Sigmoid colon (tissue), 7 donors: ENCODE data around the gene LEPROT. TPM values are rescaled to one million over a fixed set of nuclear protein-coding genes. Genes with fewer than 3 reads are reported as not detected.

Experiments
- DNase-seq: peaks from one replicate; pipeline ENCODE4 v3.0.0-alpha.2; 2019
- H3K27ac ChIP-seq, 4 donors: fragments of 200-600 bp; sonication (generic); one replicate each; pipeline ENCODE4 v1.5.1; 2016 to 2019; ENCODE audit warnings: mild to moderate bottlenecking in 1 of 4
- H3K27me3 ChIP-seq, 3 donors: fragments of 200-600 bp; sonication (generic); one replicate each; pipeline ENCODE4 v1.5.1; 2019; ENCODE audit warnings: mild to moderate bottlenecking in 1 of 3
- H3K36me3 ChIP-seq, 4 donors: fragments of 200-600 bp; sonication (generic); one replicate each; pipeline ENCODE4 v1.5.1; 2016 to 2019
- H3K4me1 ChIP-seq, 4 donors: fragments of 200-600 bp; sonication (generic); one replicate each; pipeline ENCODE4 v1.5.1; 2017 to 2019
- H3K4me3 ChIP-seq, 4 donors: fragments of 200-600 bp; sonication (generic); one replicate each; pipeline ENCODE4 v1.5.1; 2017 to 2019; ENCODE audit warnings: mild to moderate bottlenecking in 2 of 4, moderate library complexity in 1 of 4
- H3K9me3 ChIP-seq, 4 donors: fragments of 200-600 bp in 3 of 4; sonication (generic) in 3 of 4; one replicate each; pipeline versions ENCODE4 v1.5.1 to v1.6.1; 2013 to 2019
- EP300 ChIP-seq, 4 donors: sonication (generic); formaldehyde crosslinking; IDR thresholded peaks; one replicate each; pipeline ENCODE4 v1.6.1; 2017; ENCODE audit warnings: antibody characterized with exemption in 4 of 4
- POLR2A ChIP-seq, 2 donors: fragments of 450-650 bp; IDR thresholded peaks; one replicate each; pipeline ENCODE4 v1.6.1; 2016; ENCODE audit warnings: antibody characterized with exemption in 2 of 2, mild to moderate bottlenecking in 2 of 2, moderate library complexity in 2 of 2
- POLR2AphosphoS5 ChIP-seq, 4 donors: sonication (generic); formaldehyde crosslinking; IDR thresholded peaks; one replicate each; pipeline ENCODE4 v1.6.1; 2017; ENCODE audit warnings: antibody characterized with exemption in 4 of 4
- WGBS, 2 donors: extraction: QIAGEN DNeasy Blood & Tissue Kit; methylation state at CpG; one replicate each; pipeline ENCODE4 v1.1.7; 2013; 5-methylcytosine and 5-hydroxymethylcytosine counted together
- intact Hi-C: fragments of 100-400 bp; cut with DNase I; formaldehyde crosslinking; loops from one replicate; pipeline ENCODE4 v1.15.1; 2023
- polyA plus RNA-seq, 3 donors: library from polyadenylated mRNA; stranded (reverse); fragments of 200-250 nt; gene quantifications; one replicate each; pipeline ENCODE4 v1.2.3, GENCODE V29; 2013
- total RNA-seq, 4 donors: library from RNA; depleted of rRNA; stranded (reverse); fragments of >200 nt; gene quantifications; one replicate each; pipeline ENCODE4 v1.1.0, GENCODE V29; 2016
- TF ChIP-seq, protein P1 (sequence below), 4 experiments: fragments of 450-650 bp in 3 of 4; fragments of 200-600 bp in 1 of 4; IDR thresholded peaks; one replicate each; pipeline ENCODE4 v1.5.1; 2016 to 2019; ENCODE audit warnings: antibody characterized with exemption in 4 of 4, mild to moderate bottlenecking in 3 of 4, moderate library complexity in 2 of 4
- donor health status: healthy with polysubstance abuse.
- donor health status: Bipolar disorder and iron deficiency.
- donor health status: healthy.

LEPROT gene
- total and polyA plus RNA-seq, 7 donors, result 14.3 to 67.8 (median 48.2) TPM

GRCh38 chr1:65399003-65399402 is 21.5 kb upstream of the LEPROT start:
- Histone ChIP-seq H3K9me3 (no peaks in the 10 kb centered on the region), H3K36me3 (no peaks in the 10 kb centered on the region), H3K27ac (no peak overlapping the region), H3K4me1 (no peaks in the 10 kb centered on the region), H3K27me3 (no peaks in the 10 kb centered on the region), H3K4me3 (no peak overlapping the region)
- DNase-seq, result no peak
- TF ChIP-seq EP300 (IDR thresholded peaks at IDR 0.05) (no peak), POLR2A (IDR thresholded peaks at IDR 0.05) (no peak), POLR2AphosphoS5 (IDR thresholded peaks at IDR 0.05) (no peak)
- TF ChIP-seq, protein P1, sequence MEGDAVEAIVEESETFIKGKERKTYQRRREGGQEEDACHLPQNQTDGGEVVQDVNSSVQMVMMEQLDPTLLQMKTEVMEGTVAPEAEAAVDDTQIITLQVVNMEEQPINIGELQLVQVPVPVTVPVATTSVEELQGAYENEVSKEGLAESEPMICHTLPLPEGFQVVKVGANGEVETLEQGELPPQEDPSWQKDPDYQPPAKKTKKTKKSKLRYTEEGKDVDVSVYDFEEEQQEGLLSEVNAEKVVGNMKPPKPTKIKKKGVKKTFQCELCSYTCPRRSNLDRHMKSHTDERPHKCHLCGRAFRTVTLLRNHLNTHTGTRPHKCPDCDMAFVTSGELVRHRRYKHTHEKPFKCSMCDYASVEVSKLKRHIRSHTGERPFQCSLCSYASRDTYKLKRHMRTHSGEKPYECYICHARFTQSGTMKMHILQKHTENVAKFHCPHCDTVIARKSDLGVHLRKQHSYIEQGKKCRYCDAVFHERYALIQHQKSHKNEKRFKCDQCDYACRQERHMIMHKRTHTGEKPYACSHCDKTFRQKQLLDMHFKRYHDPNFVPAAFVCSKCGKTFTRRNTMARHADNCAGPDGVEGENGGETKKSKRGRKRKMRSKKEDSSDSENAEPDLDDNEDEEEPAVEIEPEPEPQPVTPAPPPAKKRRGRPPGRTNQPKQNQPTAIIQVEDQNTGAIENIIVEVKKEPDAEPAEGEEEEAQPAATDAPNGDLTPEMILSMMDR (IDR thresholded peaks at IDR 0.05), result no peak
- 89 to 95% methylated on average over 1 of the region's 1 CpG for WGBS, 2 donors
- intact Hi-C loops, result no loop called here

GRCh38 chr1:65401612-65402011 is 18.9 kb upstream of the LEPROT start:
- DNase-seq, result no peak
- WGBS, 2 donors, result 93% methylated on average over 3 of the region's 3 CpGs
- Histone ChIP-seq H3K4me1 (no peaks in the 10 kb centered on the region), H3K9me3 (no peaks in the 10 kb centered on the region), H3K27me3 (no peaks in the 10 kb centered on the region), H3K27ac (no peak overlapping the region), H3K36me3 (no peaks in the 10 kb centered on the region), H3K4me3 (no peak overlapping the region)
- TF ChIP-seq, protein P1 (IDR thresholded peaks at IDR 0.05), result no peak
- no peak for TF ChIP-seq EP300 (IDR thresholded peaks at IDR 0.05)
- intact Hi-C loops, result no loop called here

GRCh38 chr1:65404941-65405340 is 15.5 kb upstream of the LEPROT start:
- TF ChIP-seq POLR2A (IDR thresholded peaks at IDR 0.05) (no peak), POLR2AphosphoS5 (IDR thresholded peaks at IDR 0.05) (no peak), EP300 (IDR thresholded peaks at IDR 0.05) (no peak)
- TF ChIP-seq, protein P1 (IDR thresholded peaks at IDR 0.05), result no peak
- Histone ChIP-seq H3K27ac (no peak overlapping the region), H3K4me1 (no peaks in the 10 kb centered on the region), H3K27me3 (no peaks in the 10 kb centered on the region), H3K9me3 (no peaks in the 10 kb centered on the region), H3K36me3 (no peaks in the 10 kb centered on the region), H3K4me3 (no peak overlapping the region)
- DNase-seq, result no peak
- intact Hi-C loops, result no loop called here

DNA sequence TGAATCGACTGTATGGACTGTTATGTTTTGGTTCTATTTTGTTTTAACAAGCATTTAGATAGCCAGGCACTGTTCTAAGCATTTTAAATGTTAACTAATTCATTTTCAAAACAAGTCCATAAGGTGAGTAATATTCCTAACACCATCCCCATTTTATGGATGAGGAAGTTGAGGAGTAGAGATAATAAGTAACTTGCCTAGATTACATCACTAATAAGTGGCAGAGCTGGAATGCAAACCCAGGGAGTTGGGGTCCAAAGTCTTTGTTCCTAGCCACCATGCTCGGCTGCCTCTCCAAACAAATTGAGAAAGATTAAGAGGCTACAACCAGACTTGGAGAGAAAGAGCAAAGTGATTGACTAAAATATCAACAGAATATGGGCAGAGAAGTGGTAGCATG is 12.6 kb upstream of the LEPROT start:
- TF ChIP-seq POLR2AphosphoS5 (IDR thresholded peaks at IDR 0.05), result no peak
- TF ChIP-seq POLR2A (IDR thresholded peaks at IDR 0.05), result no peak
- no peak for TF ChIP-seq EP300 (IDR thresholded peaks at IDR 0.05)
- TF ChIP-seq, protein P1 (IDR thresholded peaks at IDR 0.05), result no peak
- 57 to 81% methylated on average over 2 of the region's 2 CpGs for WGBS, 2 donors

DNA sequence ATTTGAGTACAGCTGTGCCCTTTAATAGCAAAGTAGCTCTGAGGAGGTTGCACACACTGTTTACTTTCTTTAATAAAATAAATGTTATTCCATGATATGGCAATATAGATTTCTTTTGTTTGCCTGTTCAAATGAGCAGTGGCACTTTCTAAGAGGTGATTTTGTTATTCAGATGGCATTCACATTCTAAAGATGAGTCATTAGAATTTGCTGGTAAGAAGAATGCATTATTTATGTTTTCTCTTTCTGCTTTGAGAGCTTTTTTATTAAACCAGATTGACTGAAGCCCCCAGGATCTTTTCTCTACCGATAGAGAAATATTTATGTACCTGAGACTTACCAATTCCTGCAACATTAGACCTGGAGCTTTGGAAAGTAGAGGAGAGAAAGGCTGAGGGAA is 11.2 kb upstream of the LEPROT start:
- H3K27me3 ChIP-seq, result no peaks in the 10 kb centered on the region
- intact Hi-C loops, result no loop called here
- no peak for TF ChIP-seq EP300 (IDR thresholded peaks at IDR 0.05)
- no peak for TF ChIP-seq POLR2A (IDR thresholded peaks at IDR 0.05)
- no peak for TF ChIP-seq POLR2AphosphoS5 (IDR thresholded peaks at IDR 0.05)
- TF ChIP-seq, protein P1 (IDR thresholded peaks at IDR 0.05), result no peak
- 67 to 73% methylated on average over 1 of the region's 1 CpG for WGBS, 2 donors
- no peaks in the 10 kb centered on the region for H3K4me1 ChIP-seq
- H3K4me3 ChIP-seq, result no peak overlapping the region
- no peak for DNase-seq
- H3K9me3 ChIP-seq, result no peaks in the 10 kb centered on the region
- H3K27ac ChIP-seq, result no peak overlapping the region
- H3K36me3 ChIP-seq, result no peaks in the 10 kb centered on the region

More for the DNA sequence above, 12.6 kb upstream of the LEPROT start:
- H3K4me3 ChIP-seq, result no peak overlapping the region
- H3K9me3 ChIP-seq, result no peaks in the 10 kb centered on the region
- no peak for DNase-seq
- no peaks in the 10 kb centered on the region for H3K27me3 ChIP-seq
- intact Hi-C loops, result no loop called here
- no peaks in the 10 kb centered on the region for H3K36me3 ChIP-seq
- no peak overlapping the region for H3K27ac ChIP-seq
- H3K4me1 ChIP-seq, result no peaks in the 10 kb centered on the region
